ENCODE results near the gene PDE11A. TPM values are rescaled to one million over a fixed set of nuclear protein-coding genes. Genes with fewer than 3 reads are reported as not detected.

PDE11A gene
- total and polyA plus RNA-seq, 2 of the 8 experiments (the other 6 are each of a cell fraction or from before 2014, with no cell fraction given), result 0.19 to 0.23 TPM

DNA sequence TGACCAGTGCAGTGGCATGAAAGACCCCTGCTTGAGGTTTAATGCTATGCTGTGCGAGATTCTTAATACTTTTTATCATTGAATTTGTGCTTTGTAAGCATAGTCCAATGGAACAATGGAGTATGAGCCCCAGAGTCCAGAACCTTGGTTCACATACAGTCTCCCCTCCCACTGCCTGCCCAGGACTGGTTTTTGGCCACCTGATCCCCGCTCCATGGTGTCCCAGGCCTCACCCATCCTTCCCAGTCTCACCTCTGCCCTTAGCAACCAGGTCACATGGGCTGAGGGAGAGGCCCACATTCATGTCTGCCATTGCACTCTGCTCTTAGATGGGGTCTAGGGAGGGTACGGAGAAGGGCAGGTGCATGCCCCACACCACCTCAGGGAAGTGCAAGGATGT lies 6.3 kb downstream of the PDE11A start:
- Histone ChIP-seq H2BK120ac (replicated peaks; ENCODE audit: low read depth, low read length) (no peak overlapping the region), H3K4me3 (ENCODE audit: extremely low read depth in 1 of 4, insufficient read depth in 2 of 4, low read depth in 3 of 4, low read length in 4 of 4) (no peak overlapping the region), H3K9me3 (ENCODE audit: insufficient read depth in 2 of 2, low read depth in 1 of 2, low read length in 1 of 2) (no peaks in the 10 kb centered on the region), H3K79me2 (ENCODE audit: control insufficient read depth in 1 of 2, insufficient read depth in 2 of 2, low read length in 2 of 2) (no peaks in the 10 kb centered on the region), H3K18ac (ENCODE audit: extremely low read depth, low read length) (no peak overlapping the region), H3K9ac (replicated peaks in 1 of 4; ENCODE audit: extremely low read depth in 1 of 4, low read depth in 3 of 4, low read length in 3 of 4) (no peak overlapping the region), H3K27me3 (replicated peaks in 1 of 4; ENCODE audit: control insufficient read depth in 3 of 4, extremely low read depth in 1 of 4, insufficient read depth in 3 of 4, low read length in 3 of 4) (peaks cover 0 to 3% (median under 1%) of the 10 kb centered on the region in 4 experiments; a peak in 2 of 7 replicates), H3K4me1 (replicated peaks in 1 of 4; ENCODE audit: control insufficient read depth in 3 of 4, insufficient read depth in 4 of 4, low read length in 3 of 4) (no peaks in the 10 kb centered on the region), H3K14ac (ENCODE audit: insufficient read length) (no peak overlapping the region), H3K56ac (replicated peaks; ENCODE audit: insufficient read length, low read depth, low read length) (no peak overlapping the region), H3K23ac (ENCODE audit: insufficient read length) (no peak overlapping the region), H3K27ac (ENCODE audit: low read depth, low read length) (no peak overlapping the region), H2AK5ac (ENCODE audit: low read depth, low read length) (no peak overlapping the region), H3K79me1 (ENCODE audit: low read depth, low read length) (no peaks in the 10 kb centered on the region), H3K23me2 (ENCODE audit: low read depth, low read length) (no peaks in the 10 kb centered on the region), H2BK15ac (ENCODE audit: low read length) (no peak overlapping the region), H2BK5ac (ENCODE audit: low read depth, low read length) (no peak overlapping the region), H2AFZ (ENCODE audit: low read length) (no peak overlapping the region), H2BK12ac (ENCODE audit: low read depth, low read length) (no peak overlapping the region), H3K4me2 (ENCODE audit: insufficient read depth in 1 of 2, low read depth in 2 of 2, low read length in 2 of 2) (no peak overlapping the region), H4K91ac (replicated peaks; ENCODE audit: insufficient read length, low read length) (no peak overlapping the region), H3K4ac (replicated peaks; ENCODE audit: insufficient read length, low read depth, low read length) (no peak overlapping the region), H4K5ac (ENCODE audit: insufficient read length, low read depth, low read length) (no peak overlapping the region), H4K20me1 (replicated peaks in 1 of 2; ENCODE audit: control insufficient read depth in 1 of 2, insufficient read depth in 2 of 2, low read length in 2 of 2) (no peaks in the 10 kb centered on the region), H4K8ac (ENCODE audit: extremely low read depth, insufficient read depth, low read length) (no peak overlapping the region), H2BK20ac (ENCODE audit: low read length) (no peak overlapping the region), H3K36me3 (ENCODE audit: control insufficient read depth in 2 of 4, insufficient read depth in 4 of 4, low read length in 3 of 4) (no peaks in the 10 kb centered on the region)
- TF ChIP-seq SIRT6 (IDR thresholded peaks at IDR 0.05; ENCODE audit: low read length) (no peak), BRCA1 (IDR thresholded peaks at IDR 0.05; ENCODE audit: low read depth, low read length) (no peak), BCL11A (IDR thresholded peaks at IDR 0.05; ENCODE audit: low read depth in 2 of 2, low read length in 2 of 2) (no peak), SIX5 (IDR thresholded peaks at IDR 0.05; ENCODE audit: low read depth, low read length) (no peak)
- FAIRE-seq, result no peak
- DNase-seq (ENCODE audit: low read depth in 1 of 2, low spot score in 2 of 2), result no peak
- 97% methylated on average over 3 of the region's 3 CpGs; no CpG with 5 or more reads in 1 of the 2 experiments for WGBS, 2 experiments (ENCODE audit: extremely low coverage in 1 of 2, insufficient coverage in 1 of 2, insufficient read length in 1 of 2, insufficient replicate concordance in 2 of 2, low coverage in 1 of 2, low lambda C conversion rate in 2 of 2, missing lambda C conversion rate in 1 of 2)
- ChIA-PET POLR2A (ENCODE audit: partially characterized antibody) (no interaction called here), CTCF (ENCODE audit: partially characterized antibody) (no interaction called here)

Measured in H1 (cell line).